Sigmoid colon (tissue), 7 donors: Measurements from ENCODE around the gene LCE1F. TPM values are rescaled to one million over a fixed set of nuclear protein-coding genes. Genes with fewer than 3 reads are reported as not detected.

ENCODE experiments used
- DNase-seq: peaks from one replicate; pipeline ENCODE4 v3.0.0-alpha.2; 2019
- H3K27ac ChIP-seq, 4 donors: fragments of 200-600 bp; sonication (generic); one replicate each; pipeline ENCODE4 v1.5.1; 2016 to 2019; ENCODE audit warnings: mild to moderate bottlenecking in 1 of 4
- H3K27me3 ChIP-seq, 3 donors: fragments of 200-600 bp; sonication (generic); one replicate each; pipeline ENCODE4 v1.5.1; 2019; ENCODE audit warnings: mild to moderate bottlenecking in 1 of 3
- H3K36me3 ChIP-seq, 4 donors: fragments of 200-600 bp; sonication (generic); one replicate each; pipeline ENCODE4 v1.5.1; 2016 to 2019
- H3K4me1 ChIP-seq, 4 donors: fragments of 200-600 bp; sonication (generic); one replicate each; pipeline ENCODE4 v1.5.1; 2017 to 2019
- H3K4me3 ChIP-seq, 4 donors: fragments of 200-600 bp; sonication (generic); one replicate each; pipeline ENCODE4 v1.5.1; 2017 to 2019; ENCODE audit warnings: mild to moderate bottlenecking in 2 of 4, moderate library complexity in 1 of 4
- H3K9me3 ChIP-seq, 4 donors: fragments of 200-600 bp in 3 of 4; sonication (generic) in 3 of 4; one replicate each; pipeline versions ENCODE4 v1.5.1 to v1.6.1; 2013 to 2019
- CTCF ChIP-seq, 4 experiments: fragments of 450-650 bp in 3 of 4; fragments of 200-600 bp in 1 of 4; IDR thresholded peaks; one replicate each; pipeline ENCODE4 v1.5.1; 2016 to 2019; ENCODE audit warnings: antibody characterized with exemption in 4 of 4, mild to moderate bottlenecking in 3 of 4, moderate library complexity in 2 of 4
- EP300 ChIP-seq, 4 donors: sonication (generic); formaldehyde crosslinking; IDR thresholded peaks; one replicate each; pipeline ENCODE4 v1.6.1; 2017; ENCODE audit warnings: antibody characterized with exemption in 4 of 4
- POLR2A ChIP-seq, 2 donors: fragments of 450-650 bp; IDR thresholded peaks; one replicate each; pipeline ENCODE4 v1.6.1; 2016; ENCODE audit warnings: antibody characterized with exemption in 2 of 2, mild to moderate bottlenecking in 2 of 2, moderate library complexity in 2 of 2
- POLR2AphosphoS5 ChIP-seq, 4 donors: sonication (generic); formaldehyde crosslinking; IDR thresholded peaks; one replicate each; pipeline ENCODE4 v1.6.1; 2017; ENCODE audit warnings: antibody characterized with exemption in 4 of 4
- WGBS, 2 donors: extraction: QIAGEN DNeasy Blood & Tissue Kit; methylation state at CpG; one replicate each; pipeline ENCODE4 v1.1.7; 2013; 5-methylcytosine and 5-hydroxymethylcytosine counted together
- intact Hi-C: fragments of 100-400 bp; cut with DNase I; formaldehyde crosslinking; loops from one replicate; pipeline ENCODE4 v1.15.1; 2023
- polyA plus RNA-seq, 3 donors: library from polyadenylated mRNA; stranded (reverse); fragments of 200-250 nt; gene quantifications; one replicate each; pipeline ENCODE4 v1.2.3, GENCODE V29; 2013
- total RNA-seq, 4 donors: library from RNA; depleted of rRNA; stranded (reverse); fragments of >200 nt; gene quantifications; one replicate each; pipeline ENCODE4 v1.1.0, GENCODE V29; 2016
- donor health status: healthy with polysubstance abuse.
- donor health status: Bipolar disorder and iron deficiency.
- donor health status: healthy.

Gene LCE1F
- total and polyA plus RNA-seq, 7 donors = not detected

- no peak for DNase-seq
- Histone ChIP-seq H3K4me3 (no peak overlapping the region), H3K9me3 (no peaks in the 10 kb centered on the region), H3K4me1 (no peaks in the 10 kb centered on the region), H3K27me3 (no peaks in the 10 kb centered on the region), H3K36me3 (no peaks in the 10 kb centered on the region), H3K27ac (no peak overlapping the region)
- intact Hi-C loops = no loop called here
- WGBS, 2 donors = 81 to 83% methylated on average over 6 of the region's 6 CpGs
- TF ChIP-seq EP300 (IDR thresholded peaks at IDR 0.05) (no peak), CTCF (IDR thresholded peaks at IDR 0.05) (no peak), POLR2AphosphoS5 (IDR thresholded peaks at IDR 0.05) (no peak), POLR2A (IDR thresholded peaks at IDR 0.05) (no peak)
Measured at GRCh38 chr1:152745765-152746444, 29.0 kb upstream of the LCE1F start.

- WGBS, 2 donors = 29 to 37% methylated on average over 1 of the region's 1 CpG
- Histone ChIP-seq H3K4me1 (no peaks in the 10 kb centered on the region), H3K9me3 (no peaks in the 10 kb centered on the region), H3K27ac (no peak overlapping the region), H3K27me3 (no peaks in the 10 kb centered on the region), H3K4me3 (no peak overlapping the region), H3K36me3 (no peaks in the 10 kb centered on the region)
- no peak for TF ChIP-seq CTCF (IDR thresholded peaks at IDR 0.05)
- no peak for TF ChIP-seq POLR2AphosphoS5 (IDR thresholded peaks at IDR 0.05)
- no peak for TF ChIP-seq EP300 (IDR thresholded peaks at IDR 0.05)
- TF ChIP-seq POLR2A (IDR thresholded peaks at IDR 0.05) = no peak
- no peak for DNase-seq
- intact Hi-C loops = no loop called here
Measured at GRCh38 chr1:152747831-152748230, 27.1 kb upstream of the LCE1F start.

GRCh38 chr1:152752225-152752624 is 22.7 kb upstream of the LCE1F start:
- TF ChIP-seq POLR2A (IDR thresholded peaks at IDR 0.05) (no peak), CTCF (IDR thresholded peaks at IDR 0.05) (no peak), EP300 (IDR thresholded peaks at IDR 0.05) (no peak), POLR2AphosphoS5 (IDR thresholded peaks at IDR 0.05) (no peak)
- Histone ChIP-seq H3K36me3 (no peaks in the 10 kb centered on the region), H3K4me1 (no peaks in the 10 kb centered on the region), H3K27me3 (no peaks in the 10 kb centered on the region), H3K4me3 (no peak overlapping the region), H3K27ac (no peak overlapping the region), H3K9me3 (no peaks in the 10 kb centered on the region)
- intact Hi-C loops = no loop called here
- DNase-seq = no peak
- 6 to 33% methylated on average over 1 of the region's 1 CpG for WGBS, 2 donors

- intact Hi-C loops = no loop called here
- no peak for DNase-seq
- H3K4me1 ChIP-seq = no peaks in the 10 kb centered on the region
- H3K27ac ChIP-seq = no peak overlapping the region
- TF ChIP-seq POLR2AphosphoS5 (IDR thresholded peaks at IDR 0.05) (no peak), CTCF (IDR thresholded peaks at IDR 0.05) (no peak), EP300 (IDR thresholded peaks at IDR 0.05) (no peak), POLR2A (IDR thresholded peaks at IDR 0.05) (no peak)
- H3K36me3 ChIP-seq = no peaks in the 10 kb centered on the region
- H3K27me3 ChIP-seq = no peaks in the 10 kb centered on the region
- no peaks in the 10 kb centered on the region for H3K9me3 ChIP-seq
- H3K4me3 ChIP-seq = no peak overlapping the region
- whole genome bisulfite sequencing, 2 donors = 5 to 40% methylated on average over 1 of the region's 1 CpG
Measured at GRCh38 chr1:152753586-152753985, 21.4 kb upstream of the LCE1F start.

GRCh38 chr1:152756872-152757271 is 18.1 kb upstream of the LCE1F start:
- WGBS, 2 donors = 76 to 79% methylated on average over 2 of the region's 2 CpGs
- Histone ChIP-seq H3K27ac (no peak overlapping the region), H3K4me1 (no peaks in the 10 kb centered on the region), H3K4me3 (no peak overlapping the region), H3K27me3 (no peaks in the 10 kb centered on the region), H3K36me3 (no peaks in the 10 kb centered on the region), H3K9me3 (no peaks in the 10 kb centered on the region)
- no peak for TF ChIP-seq CTCF (IDR thresholded peaks at IDR 0.05)
- no peak for TF ChIP-seq POLR2AphosphoS5 (IDR thresholded peaks at IDR 0.05)
- no peak for TF ChIP-seq POLR2A (IDR thresholded peaks at IDR 0.05)
- TF ChIP-seq EP300 (IDR thresholded peaks at IDR 0.05) = no peak
- DNase-seq = no peak
- intact Hi-C loops = no loop called here
